NB4 (cell line): ENCODE results near the gene GNB1L.

Experiments
- CTCF ChIP-seq: IDR thresholded peaks from one replicate; pipeline ENCODE4 v1.5.1; 2012; ENCODE audit warnings: low read depth, low read length
- MAX ChIP-seq: IDR thresholded peaks from 2 replicates; pipeline ENCODE4 v1.6.1; 2011; ENCODE audit warnings: low read depth, low read length
- MYC ChIP-seq: IDR thresholded peaks from 2 replicates; pipeline ENCODE4 v1.6.1; 2011; ENCODE audit warnings: low read depth, low read length
- POLR2A ChIP-seq: IDR thresholded peaks from 2 replicates; pipeline ENCODE4 v1.6.1; 2011; ENCODE audit warnings: mild to moderate bottlenecking; ENCODE audit not compliant: insufficient read length; ENCODE audit errors: extremely low read depth

GRCh38 chr22:19814428-19814827 lies 40.2 kb downstream of the GNB1L start:
- no peak for TF ChIP-seq CTCF
- TF ChIP-seq MYC = no peak
- no peak for TF ChIP-seq MAX
- TF ChIP-seq POLR2A = no peak
